HG03196 (cell line): ENCODE results near the gene COL23A1.
"Not testable (repeated sequence)": the region's sequence is repeated elsewhere in the genome, so short reads cannot be mapped to it uniquely, and the experiment has no call there.

ENCODE experiments used
- ATAC-seq: cut with Tn5 transposase; IDR thresholded peaks from one replicate; pipeline ENCODE4 v1.9.1; 2021; ENCODE audit not compliant: unreplicated experiment

Gene COL23A1

GRCh38 chr5:178369469-178369868, 220.7 kb downstream of the COL23A1 start:
- not testable (repeated sequence) for ATAC-seq

GRCh38 chr5:178368716-178369300, 221.4 kb downstream of the COL23A1 start:
- ATAC-seq = no peak

- no peak for ATAC-seq
Measured at GRCh38 chr5:178368274-178368673, 221.9 kb downstream of the COL23A1 start.

- ATAC-seq = no peak
Measured at GRCh38 chr5:178367736-178368120, 222.5 kb downstream of the COL23A1 start.

- ATAC-seq = no peak
Measured at GRCh38 chr5:178366998-178367735, 223.0 kb downstream of the COL23A1 start.

GRCh38 chr5:178365501-178366440, 224.4 kb downstream of the COL23A1 start:
- no peak for ATAC-seq

- no peak for ATAC-seq
Measured at GRCh38 chr5:178364326-178364675, 225.9 kb downstream of the COL23A1 start.

- no peak for ATAC-seq
Measured at GRCh38 chr5:178363501-178364325, 226.5 kb downstream of the COL23A1 start.

- ATAC-seq = no peak
Measured at GRCh38 chr5:178361657-178362445, 228.3 kb downstream of the COL23A1 start.

- ATAC-seq = no peak
Measured at GRCh38 chr5:178360926-178361235, 229.3 kb downstream of the COL23A1 start.

- ATAC-seq = no peak
Measured at GRCh38 chr5:178360222-178360925, 229.8 kb downstream of the COL23A1 start.

GRCh38 chr5:178359738-178360137, 230.5 kb downstream of the COL23A1 start:
- ATAC-seq = no peak

GRCh38 chr5:178357678-178358077, 232.5 kb downstream of the COL23A1 start:
- no peak for ATAC-seq

GRCh38 chr5:178357121-178357521, 233.1 kb downstream of the COL23A1 start:
- no peak for ATAC-seq

GRCh38 chr5:178356431-178356872, 233.7 kb downstream of the COL23A1 start:
- ATAC-seq = no peak

- no peak for ATAC-seq
Measured at GRCh38 chr5:178355671-178356070, 234.5 kb downstream of the COL23A1 start.

- no peak for ATAC-seq
Measured at GRCh38 chr5:178353461-178353860, 236.7 kb downstream of the COL23A1 start.

GRCh38 chr5:178352035-178352349, 238.2 kb downstream of the COL23A1 start:
- no peak for ATAC-seq

- no peak for ATAC-seq
Measured at GRCh38 chr5:178351221-178352034, 238.8 kb downstream of the COL23A1 start.
